Measurements from ENCODE around the gene TMC6. TPM values are rescaled to one million over a fixed set of nuclear protein-coding genes. Genes with fewer than 3 reads are reported as not detected.

Gene TMC6
- total RNA-seq, 1 experiment from 2014 or later, result 0.11 TPM

DNA sequence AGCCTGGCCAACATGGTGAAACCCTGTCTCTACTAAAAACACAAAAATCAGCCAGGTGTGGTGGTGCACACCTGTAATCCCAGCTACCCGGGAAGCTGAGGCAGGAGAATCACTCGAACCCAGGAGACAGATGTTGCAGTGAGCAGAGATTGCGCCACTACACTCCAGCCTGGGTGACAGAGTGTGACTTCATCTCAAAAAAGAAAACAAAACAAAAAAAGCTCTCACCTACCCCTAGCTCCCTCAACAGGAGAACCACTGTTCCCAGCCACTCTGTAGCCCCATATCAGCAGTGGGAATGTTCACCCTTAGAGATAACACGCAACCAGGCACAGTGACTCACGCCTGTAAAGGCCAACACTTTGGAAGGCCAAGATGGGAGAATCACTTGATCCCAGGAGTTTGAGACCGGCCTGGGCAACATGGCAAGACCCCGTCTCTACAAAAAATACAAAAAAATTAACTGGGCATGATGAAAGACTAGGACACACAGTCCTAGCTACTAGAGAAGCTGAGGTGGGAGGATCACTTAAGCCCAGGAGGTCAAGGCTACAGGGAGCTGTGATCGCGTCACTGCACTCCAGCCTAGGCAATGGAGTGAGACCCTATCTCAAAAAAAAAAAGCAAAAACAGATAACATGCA, 7.4 kb upstream of the TMC6 start:
- no peak for DNase-seq (ENCODE audit: low read depth)

DNA sequence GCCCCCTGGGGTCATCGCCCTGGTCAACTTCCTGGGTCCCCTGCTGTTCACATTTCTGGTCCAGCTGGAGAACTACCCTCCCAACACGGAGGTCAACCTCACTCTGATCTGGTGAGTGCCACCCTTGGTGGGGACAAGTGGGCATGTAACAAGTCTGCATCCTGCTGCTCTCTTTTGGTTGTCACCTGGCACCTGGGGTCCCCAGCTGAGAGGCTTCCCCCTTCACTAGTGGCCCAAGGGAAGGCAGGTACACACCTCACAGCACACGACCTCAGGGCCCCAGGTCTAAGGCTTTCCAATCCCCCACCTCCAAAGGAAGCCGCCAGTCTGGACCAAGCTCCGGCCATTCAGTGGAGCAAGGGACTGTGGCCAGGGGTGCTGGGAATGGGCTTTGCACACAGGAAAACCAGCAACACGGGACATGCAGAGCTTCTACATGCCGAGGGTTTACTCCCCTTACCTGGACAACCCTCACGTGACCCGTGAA, 6.4 kb upstream of the TMC6 start:
- no peak for DNase-seq (ENCODE audit: low read depth)

DNA sequence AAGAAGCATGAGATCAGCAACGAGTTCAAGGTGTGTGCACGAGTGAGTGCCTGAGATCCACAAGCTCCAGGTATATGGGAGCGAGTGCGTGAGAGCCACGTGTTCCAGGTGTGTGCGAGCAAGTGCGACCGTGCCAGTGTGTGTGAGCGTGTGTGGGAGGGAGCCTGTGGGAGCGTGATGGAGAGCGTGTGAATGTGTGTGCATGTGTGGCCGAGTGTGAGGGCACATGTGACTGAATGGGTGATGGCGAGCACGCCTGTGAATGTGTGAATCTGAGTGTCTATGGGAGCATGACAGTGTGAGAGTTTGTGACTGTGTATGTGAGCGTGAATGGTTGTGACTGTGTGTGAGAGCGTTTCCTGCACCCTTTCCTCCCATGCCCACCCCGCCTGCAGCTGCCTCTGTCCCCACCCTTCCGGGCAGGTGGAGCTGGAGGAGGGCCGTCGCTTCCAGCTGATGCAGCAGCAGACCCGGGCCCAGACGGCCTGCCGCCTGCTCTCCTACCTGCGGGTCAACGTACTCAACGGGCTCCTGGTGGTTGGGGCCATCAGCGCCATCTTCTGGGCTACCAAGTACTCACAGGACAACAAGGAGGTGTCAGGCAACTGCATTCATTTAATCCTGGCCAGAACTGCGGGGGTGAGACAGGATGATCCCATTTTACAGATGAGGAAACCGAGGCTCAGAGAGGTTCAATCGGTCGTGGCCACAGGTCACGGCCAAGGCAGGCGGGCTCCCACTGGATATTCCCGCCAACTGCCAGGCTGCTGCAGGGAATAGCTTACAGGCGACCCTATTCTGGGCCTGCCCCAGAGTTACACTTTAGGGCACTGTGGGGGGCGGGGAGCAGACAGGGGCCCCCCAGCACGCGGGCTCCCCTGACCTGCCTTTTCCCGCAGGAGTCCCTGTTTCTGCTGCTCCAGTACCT, 5.7 kb upstream of the TMC6 start:
- DNase-seq (ENCODE audit: low read depth), result peak; percentile 15

DNA sequence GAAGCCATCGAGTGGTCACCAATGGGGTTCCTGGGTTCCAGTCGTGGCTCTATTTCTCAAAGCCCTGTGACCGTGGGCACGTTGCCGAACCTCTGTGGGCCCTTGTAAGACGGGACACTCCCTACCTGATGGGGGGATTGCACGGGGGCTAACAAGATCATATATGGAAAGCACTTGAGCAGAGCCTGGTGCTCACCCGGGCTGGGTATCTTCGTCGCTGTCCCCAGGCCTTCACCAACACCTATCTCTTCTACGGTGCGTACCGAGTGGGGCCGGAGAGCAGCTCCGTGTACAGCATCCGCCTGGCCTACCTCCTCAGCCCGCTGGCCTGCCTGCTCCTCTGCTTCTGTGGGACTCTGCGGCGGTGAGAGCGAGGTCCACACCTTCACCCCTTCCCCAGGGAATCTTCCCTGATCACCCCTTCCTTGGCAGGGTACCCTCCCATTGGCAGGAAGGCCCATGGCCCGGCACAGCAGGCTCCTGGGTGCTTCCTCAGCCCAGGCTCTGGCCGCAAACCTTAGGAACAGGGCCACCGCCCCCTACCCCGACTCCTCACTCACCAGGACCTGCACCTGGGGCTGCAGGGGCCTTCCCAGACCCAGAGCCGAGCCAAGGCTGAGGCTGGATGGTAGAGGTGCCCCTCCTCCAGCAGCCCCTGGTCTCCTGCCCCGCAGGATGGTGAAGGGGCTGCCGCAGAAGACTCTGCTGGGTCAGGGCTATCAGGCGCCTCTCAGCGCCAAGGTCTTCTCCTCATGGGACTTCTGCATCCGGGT, 4.8 kb upstream of the TMC6 start:
- DNase-seq (ENCODE audit: low read depth), result no peak

DNA sequence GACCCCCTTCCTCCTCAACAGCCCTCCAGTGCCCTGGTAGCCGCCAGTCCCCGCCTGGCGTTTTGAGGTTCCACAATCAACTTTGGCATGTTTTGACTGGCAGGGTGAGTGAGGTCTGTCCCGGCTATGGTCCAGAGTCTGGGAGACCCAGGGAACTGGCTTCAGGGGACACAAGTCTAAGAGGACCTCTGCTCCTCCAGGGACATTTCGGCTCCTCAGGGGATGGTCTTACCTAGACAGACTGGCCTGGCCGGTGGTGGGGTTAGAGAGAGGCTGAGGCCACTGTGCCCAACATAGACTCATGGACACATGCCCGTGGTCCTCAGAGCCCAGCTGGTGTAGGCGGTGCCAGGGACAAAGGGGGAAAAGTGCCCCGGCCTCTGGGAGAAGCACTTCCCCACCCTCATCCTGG, 4.2 kb upstream of the TMC6 start:
- no peak for DNase-seq (ENCODE audit: low read depth)

DNA sequence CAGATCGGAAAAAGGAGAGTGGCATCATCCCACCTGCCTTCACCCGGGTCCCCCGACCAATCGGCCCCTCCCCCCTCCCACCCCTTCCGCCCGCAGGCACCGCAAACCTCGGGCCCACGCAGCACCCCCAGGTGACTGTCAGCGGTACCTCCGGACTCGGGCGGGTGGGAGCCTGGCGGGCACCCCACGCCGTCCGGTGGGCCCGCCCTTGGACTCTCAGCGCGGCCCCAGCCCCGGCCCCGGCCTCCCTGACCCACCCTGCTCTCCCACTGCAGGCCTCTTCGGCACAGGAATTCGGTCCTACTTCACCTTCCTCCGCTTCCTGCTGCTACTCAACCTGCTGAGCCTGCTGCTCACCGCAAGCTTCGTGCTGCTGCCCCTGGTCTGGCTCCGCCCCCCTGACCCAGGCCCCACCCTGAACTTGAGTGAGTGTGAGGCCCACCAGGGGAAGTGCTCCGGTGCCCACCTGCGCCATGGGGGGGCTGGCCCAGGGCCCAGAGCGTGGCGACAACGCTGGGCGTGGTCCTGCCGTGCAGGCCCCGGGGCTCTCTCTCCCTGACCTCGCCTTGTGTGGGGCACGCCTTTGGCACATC, 3.6 kb upstream of the TMC6 start:
- DNase-seq (ENCODE audit: low read depth), result no peak

DNA sequence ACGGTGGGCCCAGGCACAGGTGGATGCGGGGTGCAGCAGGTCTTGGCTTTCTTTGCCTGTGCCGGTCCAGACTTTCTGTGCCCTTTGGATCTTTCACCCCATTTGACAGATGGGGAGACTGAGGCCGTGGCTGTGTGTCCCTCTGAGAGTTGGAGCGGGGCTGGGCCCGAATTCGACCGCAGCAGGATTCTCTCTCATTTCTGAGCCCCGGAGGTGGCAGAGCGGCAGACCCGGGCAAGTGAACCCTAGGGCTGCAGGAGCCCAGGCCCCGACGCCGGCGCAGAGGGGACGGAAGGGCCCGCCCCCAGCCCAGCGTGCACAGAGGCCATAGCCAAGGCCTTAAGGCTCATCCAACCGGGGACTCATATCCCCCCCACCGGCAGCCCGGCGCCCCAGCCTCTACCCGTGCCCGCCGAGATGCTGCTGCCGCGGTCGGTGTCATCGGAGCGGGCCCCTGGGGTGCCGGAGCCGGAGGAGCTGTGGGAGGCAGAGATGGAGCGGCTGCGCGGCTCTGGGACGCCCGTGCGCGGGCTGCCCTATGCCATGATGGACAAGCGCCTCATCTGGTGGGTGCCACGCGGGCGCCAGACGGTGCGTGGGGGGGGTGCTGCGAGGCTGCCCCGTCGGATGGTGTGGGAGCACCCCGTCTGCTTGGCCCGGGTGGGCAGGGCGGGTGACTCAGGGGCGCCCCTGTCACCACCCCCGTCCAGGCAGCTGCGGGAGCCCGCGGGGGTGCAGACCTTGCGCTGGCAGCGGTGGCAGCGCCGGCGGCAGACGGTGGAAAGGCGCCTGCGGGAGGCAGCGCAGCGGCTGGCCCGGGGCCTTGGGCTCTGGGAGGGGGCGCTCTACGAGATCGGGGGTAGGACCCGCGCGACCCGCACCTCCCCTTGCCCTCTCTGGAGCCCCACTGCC, 2.9 kb upstream of the TMC6 start:
- no peak for DNase-seq (ENCODE audit: low read depth)

DNA sequence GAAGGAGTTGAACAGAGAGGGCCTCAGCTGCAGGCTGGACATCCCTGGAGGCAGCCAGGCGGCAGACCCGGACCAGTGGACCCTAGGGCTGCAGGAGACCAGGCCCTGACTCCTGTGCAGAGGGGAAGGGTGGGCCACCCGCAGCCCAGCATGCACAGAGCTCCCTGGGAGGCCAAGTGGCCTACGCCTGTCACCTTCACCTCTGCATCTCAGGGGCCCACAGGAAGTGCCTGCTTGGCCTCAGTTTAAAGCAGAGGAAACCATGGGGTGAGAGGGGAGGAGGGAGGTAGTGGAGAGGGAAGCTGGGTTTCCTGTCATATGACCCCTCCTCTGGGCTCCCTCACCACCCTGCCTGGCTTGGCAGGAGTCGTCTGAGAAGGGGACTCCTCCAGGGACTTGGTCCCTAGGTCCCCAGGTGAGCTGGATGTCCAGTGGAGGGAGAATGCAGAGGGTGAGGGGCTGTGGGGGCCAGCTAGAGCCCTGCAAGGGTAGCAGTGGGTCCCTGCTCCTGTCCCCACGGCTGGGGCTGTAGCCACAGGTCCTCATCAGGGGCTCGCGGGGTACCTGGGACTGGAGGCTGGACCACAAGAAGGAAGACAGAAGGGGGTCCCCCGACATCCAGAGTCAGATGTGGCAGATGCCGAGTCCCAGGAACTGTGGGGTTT, 2.0 kb upstream of the TMC6 start, which contains the start of gene TMC8:
TMC8 (plus strand) TSS at position 335 of the 665 bp plus-strand sequence. CDS start 818 bp downstream, outside the sequence.
- DNase-seq (ENCODE audit: low read depth), result no peak

DNA sequence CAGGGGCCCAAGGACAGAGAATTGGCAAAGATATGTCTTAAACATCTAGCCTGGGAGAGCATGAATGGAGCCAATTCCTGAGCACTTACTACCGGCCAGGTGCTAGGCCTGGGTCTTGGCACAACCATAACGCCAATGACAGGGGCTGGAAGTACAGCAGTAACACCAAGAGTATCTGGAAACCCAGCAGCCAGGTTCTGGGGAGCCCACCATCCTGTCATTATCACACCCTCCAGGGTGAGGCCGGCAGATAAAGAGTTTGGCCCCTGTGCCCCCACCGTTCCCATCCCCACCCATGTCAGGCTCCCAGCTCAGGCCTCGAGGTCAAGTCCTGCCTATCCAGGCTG, 1.5 kb upstream of the TMC6 start:
- DNase-seq (ENCODE audit: low read depth), result no peak

DNA sequence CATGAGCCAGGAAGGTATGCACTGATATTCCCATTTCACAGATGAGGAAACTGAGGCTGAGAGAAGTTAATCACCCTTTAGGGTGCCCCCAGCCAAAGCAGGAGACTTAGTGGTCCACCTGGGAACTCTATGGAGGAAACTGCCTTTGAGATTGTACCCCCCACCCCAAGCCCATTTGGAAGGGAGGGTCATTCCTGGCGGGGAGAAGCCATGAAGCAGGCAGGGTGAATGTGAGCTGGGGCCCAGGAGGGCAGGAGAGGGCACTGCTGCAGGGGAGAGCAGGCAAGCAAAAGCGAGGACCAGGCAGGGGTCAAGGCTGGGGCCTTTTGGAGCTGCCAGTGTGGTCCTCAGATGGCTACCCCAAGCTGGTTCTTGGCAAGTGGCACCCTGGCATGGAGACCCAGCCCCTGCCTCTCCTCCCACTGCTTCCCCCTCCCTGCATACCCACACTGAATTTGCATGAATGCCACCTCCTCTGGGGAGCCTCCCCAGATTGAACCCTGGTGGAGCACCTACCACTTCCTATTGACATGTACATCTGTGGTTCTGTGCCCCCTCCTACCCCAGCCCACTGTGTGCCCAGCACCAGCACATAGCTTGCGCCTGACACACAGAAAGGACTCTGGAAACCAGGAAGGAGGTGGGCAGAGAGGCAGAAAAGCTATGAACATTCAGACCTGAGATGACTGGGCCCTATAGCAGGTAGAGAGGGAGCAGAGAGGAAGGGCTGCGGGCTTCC, 965 bp upstream of the TMC6 start:
- no peak for DNase-seq (ENCODE audit: low read depth)

DNA sequence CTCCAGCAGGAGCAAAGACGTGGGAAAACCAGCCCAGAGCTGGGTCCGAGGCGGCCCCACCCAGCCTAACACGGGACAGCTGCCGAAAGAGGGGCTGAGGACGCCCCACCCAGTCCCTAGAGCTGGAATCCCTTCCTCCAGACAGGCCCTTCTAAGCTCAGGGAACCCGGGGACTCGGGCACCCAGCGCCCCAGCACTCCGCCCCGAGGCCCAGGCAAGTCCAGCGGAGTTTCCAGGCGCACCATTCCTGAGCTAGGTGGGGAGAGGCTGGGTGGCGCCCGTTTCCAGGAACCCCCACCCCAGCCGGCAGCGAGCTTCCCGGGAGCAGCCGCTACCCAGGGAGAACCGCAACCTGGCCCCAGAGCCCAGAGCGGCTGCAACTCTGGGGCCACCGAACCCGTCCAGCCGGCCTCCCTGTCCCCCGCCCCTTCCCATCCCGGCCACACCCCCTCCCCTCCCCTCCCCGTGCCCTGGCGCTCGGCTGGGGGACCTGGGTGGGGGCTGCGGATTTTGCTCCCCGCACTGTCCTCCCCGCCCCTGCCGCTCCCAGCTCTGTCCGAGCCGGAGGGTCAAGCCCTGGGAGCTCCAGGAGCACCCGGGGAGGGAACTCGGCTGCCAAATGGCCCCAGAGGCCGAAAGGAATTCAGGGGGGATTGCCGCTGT, 536 bp downstream of the TMC6 start:
- DNase-seq (ENCODE audit: low read depth), result no peak

DNA sequence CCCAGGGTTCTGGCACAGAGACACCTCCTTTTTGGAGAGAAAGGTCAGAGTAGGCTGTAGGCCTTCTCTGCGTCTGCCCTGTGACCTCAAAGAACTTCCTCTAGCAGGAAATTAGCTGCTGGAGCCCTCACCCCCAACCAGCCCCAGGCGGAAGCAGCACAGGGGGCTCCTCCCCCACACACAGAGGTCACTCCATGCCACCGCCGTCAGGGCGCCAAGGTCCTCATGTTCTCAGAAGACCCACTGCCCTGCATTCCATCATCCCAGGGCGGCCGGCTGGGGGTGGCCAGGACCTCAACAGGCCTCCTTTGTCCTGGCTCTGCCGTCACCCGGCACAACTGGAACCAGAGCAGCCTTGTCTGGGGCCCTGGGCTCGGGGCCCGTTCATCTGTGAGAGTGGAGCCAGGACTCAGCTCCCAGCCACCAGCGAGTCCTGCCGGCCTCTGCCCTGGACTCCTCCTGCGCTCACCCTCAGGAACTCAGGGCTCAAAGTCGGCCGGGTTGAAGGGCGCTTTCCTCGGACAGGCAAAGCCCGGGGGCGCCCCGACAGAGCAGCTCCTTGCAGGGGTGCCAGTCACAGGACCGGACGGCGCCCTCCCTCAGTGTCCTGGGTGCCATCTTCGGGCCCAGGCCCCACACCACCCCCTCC, 1.2 kb downstream of the TMC6 start:
- no peak for DNase-seq (ENCODE audit: low read depth)

DNA sequence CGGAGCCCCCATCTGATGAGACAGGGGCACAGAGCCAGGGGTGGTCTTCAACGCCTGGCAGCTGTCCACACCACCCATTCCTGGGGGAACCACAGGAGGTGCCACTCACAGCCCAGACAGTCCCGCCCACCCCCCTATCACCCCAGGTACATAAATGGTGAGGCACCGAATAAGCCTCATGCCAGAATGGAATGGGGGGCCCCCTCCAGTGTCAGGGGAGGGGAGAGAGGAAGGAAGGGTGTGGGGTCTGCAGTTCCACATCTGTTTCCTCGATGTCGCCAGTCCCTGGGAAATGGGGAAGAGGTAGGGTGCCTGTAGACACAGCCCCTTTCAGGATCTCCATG, 1.7 kb downstream of the TMC6 start:
- no peak for DNase-seq (ENCODE audit: low read depth)

DNA sequence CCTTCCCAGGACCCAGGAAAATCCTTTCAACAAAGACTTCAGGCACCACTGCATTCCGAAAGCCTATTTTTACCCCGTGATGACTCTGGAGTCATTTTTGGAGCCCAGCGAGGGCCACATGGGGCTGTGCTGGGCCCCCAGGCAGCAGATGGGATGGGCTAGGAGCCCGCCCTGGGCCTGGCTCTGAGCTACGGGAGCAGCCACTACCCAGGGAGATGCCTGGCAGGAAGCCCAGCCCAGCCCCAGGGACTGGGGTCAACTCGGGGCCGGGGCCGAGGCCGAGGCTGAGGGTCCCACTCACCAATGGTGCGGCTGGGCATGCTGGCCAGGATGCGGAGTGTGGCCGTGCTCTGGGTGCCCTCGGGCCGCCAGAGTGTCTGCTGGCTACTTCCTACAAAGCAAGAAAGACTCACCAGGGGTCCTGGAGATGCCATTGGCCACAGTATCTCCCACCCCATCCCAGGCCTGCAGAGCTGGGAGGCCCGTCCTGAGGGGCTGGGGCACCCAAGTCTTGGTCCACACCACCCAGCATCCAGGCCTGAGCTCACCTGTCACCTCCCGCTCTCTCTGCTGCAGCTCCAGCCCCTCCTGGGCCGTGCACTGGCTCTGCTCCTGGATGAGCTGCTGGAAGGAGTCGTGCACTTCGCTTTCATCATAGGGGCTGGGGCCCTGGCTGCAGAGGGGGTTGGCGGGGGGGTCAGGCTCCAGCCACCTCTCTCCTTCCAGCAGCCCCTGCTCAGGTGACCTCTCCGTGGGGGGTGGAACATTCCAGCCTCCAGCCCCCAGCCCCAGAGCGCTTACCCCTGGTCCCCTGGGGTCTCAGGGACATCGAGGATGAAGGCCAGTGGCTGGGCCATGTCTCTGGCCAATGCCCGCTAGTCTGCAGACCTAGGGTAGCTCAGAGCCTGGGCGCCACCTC, 2.3 kb downstream of the TMC6 start:
- no peak for DNase-seq (ENCODE audit: low read depth)

DNA sequence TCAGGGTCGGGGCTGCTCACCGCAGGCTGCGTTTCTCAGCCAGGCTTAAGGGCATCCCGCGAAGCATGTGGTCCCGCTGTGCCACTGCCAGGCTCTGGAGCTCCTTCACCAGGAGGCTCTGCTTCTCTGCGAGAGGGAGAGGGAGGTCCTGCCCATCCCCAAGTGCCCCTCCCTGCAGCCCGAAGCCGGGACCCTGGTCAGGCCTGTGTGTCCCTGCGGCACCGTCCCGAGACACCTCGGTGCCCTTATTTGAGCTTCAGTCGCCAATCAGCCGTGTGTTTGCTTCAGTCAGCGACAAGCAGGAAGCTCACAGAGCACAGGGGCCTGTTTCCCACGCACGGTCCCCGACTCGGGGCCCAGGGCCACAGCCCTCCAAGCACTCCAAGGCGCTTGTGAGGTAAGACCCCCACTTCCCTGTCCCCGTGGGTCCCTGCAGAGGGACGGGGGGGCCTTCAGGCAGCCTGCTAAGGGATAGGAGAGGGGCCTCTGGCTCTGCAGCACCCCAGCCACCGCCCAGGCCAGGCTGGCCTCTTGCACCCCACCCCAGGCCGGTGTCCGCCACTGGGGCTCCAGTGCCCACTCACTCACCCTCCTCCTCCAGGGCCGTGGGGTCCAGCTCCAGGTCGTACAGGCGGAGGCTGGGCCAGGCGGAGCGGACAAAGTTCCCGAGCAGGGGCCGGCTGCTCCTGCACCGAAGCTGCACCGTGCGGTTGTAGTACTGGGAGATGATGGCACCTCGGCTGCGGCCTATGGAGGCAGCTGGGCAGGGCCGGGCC, 3.2 kb downstream of the TMC6 start:
- DNase-seq (ENCODE audit: low read depth), result no peak

DNA sequence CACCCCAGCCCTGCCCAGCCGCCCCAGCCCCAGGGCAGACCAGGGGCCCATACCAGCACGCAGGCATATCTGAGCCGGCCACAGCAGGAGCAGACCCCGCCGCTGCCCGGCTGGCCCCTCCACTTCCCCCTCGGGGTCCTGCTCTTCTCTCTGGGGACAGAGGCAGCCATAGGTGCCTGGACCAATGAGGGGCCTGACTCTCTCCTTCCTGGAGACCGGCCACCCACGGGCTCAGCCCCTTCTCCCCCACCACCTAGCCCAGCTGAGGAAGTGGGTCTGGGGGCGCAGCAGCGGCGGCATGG, 3.8 kb downstream of the TMC6 start:
- no peak for DNase-seq (ENCODE audit: low read depth)

All from LHCN-M2 (cell line).